Liver (tissue), 9 donors: ENCODE data around the gene FAM210A. TPM values are rescaled to one million over a fixed set of nuclear protein-coding genes. Genes with fewer than 3 reads are reported as not detected.
"Not testable (repeated sequence)": the region's sequence is repeated elsewhere in the genome, so short reads cannot be mapped to it uniquely, and the experiment has no call there.

Experiments used
- DNase-seq: peaks from one replicate; pipeline ENCODE4 v3.0.0-alpha.2; 2017; ENCODE audit warnings: low spot score
- H3K27ac ChIP-seq, 2 donors: one replicate each; pipeline ENCODE4 v1.7.0; 2013; ENCODE audit warnings: inconsistent platforms in 2 of 2, low read length in 2 of 2, control low read depth in 1 of 2, low read depth in 1 of 2, mild to moderate bottlenecking in 1 of 2
- H3K27me3 ChIP-seq, 4 donors: one replicate each; pipeline versions ENCODE4 v1.6.1 to v1.7.0; 2013; ENCODE audit warnings: low read length in 3 of 4, inconsistent platforms in 1 of 4, mild to moderate bottlenecking in 1 of 4, moderate library complexity in 1 of 4; ENCODE audit not compliant: control insufficient read depth in 4 of 4, insufficient read depth in 4 of 4
- H3K36me3 ChIP-seq, 4 donors: one replicate each; pipeline versions ENCODE4 v1.6.1 to v1.7.0; 2013; ENCODE audit warnings: low read length in 3 of 4, mild to moderate bottlenecking in 3 of 4, low read depth in 1 of 4, moderate library complexity in 1 of 4; ENCODE audit not compliant: control insufficient read depth in 4 of 4, insufficient read depth in 3 of 4
- H3K4me1 ChIP-seq, 4 donors: one replicate each; pipeline versions ENCODE4 v1.6.1 to v1.7.0; 2013; ENCODE audit warnings: low read length in 3 of 4, mild to moderate bottlenecking in 3 of 4, moderate library complexity in 1 of 4; ENCODE audit not compliant: control insufficient read depth in 4 of 4, insufficient read depth in 4 of 4
- H3K4me3 ChIP-seq, 3 donors: one replicate each; pipeline versions ENCODE4 v1.6.1 to v1.7.0; 2013; ENCODE audit warnings: low read length in 3 of 3, control low read depth in 1 of 3, low read depth in 1 of 3, mild to moderate bottlenecking in 1 of 3
- H3K9ac ChIP-seq, 2 donors: one replicate each; pipeline ENCODE4 v1.7.0; 2013; ENCODE audit warnings: low read length in 2 of 2, mild to moderate bottlenecking in 2 of 2, moderate library complexity in 2 of 2, control low read depth in 1 of 2, low read depth in 1 of 2
- H3K9me3 ChIP-seq, 4 donors: one replicate each; pipeline versions ENCODE4 v1.6.1 to v1.7.0; 2013; ENCODE audit warnings: low read length in 3 of 4; ENCODE audit not compliant: control insufficient read depth in 4 of 4
- ATF3 ChIP-seq: IDR thresholded peaks from 2 replicates; pipeline ENCODE4 v1.6.1; 2016; ENCODE audit warnings: antibody characterized with exemption
- CTCF ChIP-seq: fragments of 150-350 bp; IDR thresholded peaks from 2 replicates; pipeline ENCODE4 v1.5.1; 2017; ENCODE audit warnings: improper control_type of control experiment, low read depth, low read length; ENCODE audit not compliant: missing input control
- EGR1 ChIP-seq, 2 donors: IDR thresholded peaks; 2 replicates each; pipeline ENCODE4 v1.6.1; 2016 to 2018; ENCODE audit warnings: antibody characterized with exemption in 2 of 2, low read depth in 2 of 2
- FOXA1 ChIP-seq: IDR thresholded peaks from 2 replicates; pipeline ENCODE4 v1.6.1; 2016; ENCODE audit warnings: antibody characterized with exemption
- FOXA2 ChIP-seq: IDR thresholded peaks from 2 replicates; pipeline ENCODE4 v1.6.1; 2016; ENCODE audit warnings: antibody characterized with exemption
- GABPA ChIP-seq, 2 donors: IDR thresholded peaks in 1 of 2; conservative IDR thresholded peaks in 1 of 2; 2 replicates each; pipeline ENCODE4 v1.6.1; 2016; ENCODE audit warnings: antibody characterized with exemption in 2 of 2, mild to moderate bottlenecking in 1 of 2, moderate library complexity in 1 of 2
- HNF4A ChIP-seq, 2 donors: conservative IDR thresholded peaks; 2 replicates each; pipeline ENCODE4 v1.6.1; 2016; ENCODE audit warnings: antibody characterized with exemption in 2 of 2, mild to moderate bottlenecking in 2 of 2
- HNF4G ChIP-seq: IDR thresholded peaks from 2 replicates; pipeline ENCODE4 v1.6.1; 2016; ENCODE audit warnings: antibody characterized with exemption
- JUND ChIP-seq, 2 donors: IDR thresholded peaks; 2 replicates each; pipeline ENCODE4 v1.6.1; 2016; ENCODE audit warnings: antibody characterized with exemption in 2 of 2
- MAX ChIP-seq: IDR thresholded peaks from 2 replicates; pipeline ENCODE4 v1.6.1; 2016; ENCODE audit warnings: antibody characterized with exemption
- RAD21 ChIP-seq, 2 donors: IDR thresholded peaks; 2 replicates each; pipeline ENCODE4 v1.6.1; 2016; ENCODE audit warnings: antibody characterized with exemption in 2 of 2, mild to moderate bottlenecking in 2 of 2
- REST ChIP-seq: IDR thresholded peaks from 2 replicates; pipeline ENCODE4 v1.6.1; 2016; ENCODE audit warnings: antibody characterized with exemption, mild to moderate bottlenecking
- RXRA ChIP-seq, 2 donors: IDR thresholded peaks; 2 replicates each; pipeline ENCODE4 v1.6.1; 2017 to 2018; ENCODE audit warnings: antibody characterized with exemption in 2 of 2, mild to moderate bottlenecking in 1 of 2
- SP1 ChIP-seq: IDR thresholded peaks from 2 replicates; pipeline ENCODE4 v1.6.1; 2018; ENCODE audit warnings: antibody characterized with exemption, mild to moderate bottlenecking
- TAF1 ChIP-seq: conservative IDR thresholded peaks from 2 replicates; pipeline ENCODE4 v1.6.1; 2016; ENCODE audit warnings: antibody characterized with exemption, mild to moderate bottlenecking
- YY1 ChIP-seq: IDR thresholded peaks from 2 replicates; pipeline ENCODE4 v1.6.1; 2016; ENCODE audit warnings: antibody characterized with exemption, mild to moderate bottlenecking
- ZBTB33 ChIP-seq: IDR thresholded peaks from 2 replicates; pipeline ENCODE4 v1.6.1; 2016; ENCODE audit warnings: antibody characterized with exemption
- WGBS: extraction: QIAGEN DNeasy Blood & Tissue Kit; methylation state at CpG from one replicate; pipeline ENCODE4 v1.1.7; 2013; 5-methylcytosine and 5-hydroxymethylcytosine counted together
- polyA plus RNA-seq, 2 donors: library from polyadenylated mRNA; stranded (reverse) in 1 of 2; unstranded in 1 of 2; fragments of 200-250 nt in 1 of 2; fragments of >200 nt in 1 of 2; fragmentation: Nextera tagmentation in 1 of 2; extraction: Ambion mirVana in 1 of 2; gene quantifications; one replicate each; pipeline versions ENCODE4 v1.2.1 to v1.2.3, GENCODE V29; 2013 to 2015
- total RNA-seq, 2 donors: library from RNA; depleted of rRNA; stranded (reverse); fragments of >200 nt; gene quantifications; one replicate each; pipeline ENCODE4 v1.2.3, GENCODE V29; 2014
- donor health status: healthy.
- donor health status: healthy.
- donor health status: healthy.
- donor health status: healthy.
- donor health status: healthy.

FAM210A gene
- total and polyA plus RNA-seq, 4 donors: 10.5 to 18.3 (median 12.5) TPM

- H3K27me3 ChIP-seq: no peaks in the 10 kb centered on the region
- H3K4me1 ChIP-seq: peaks cover 4 to 17% (median 10%) of the 10 kb centered on the region in 4 donors
- DNase-seq: no peak
- no peaks in the 10 kb centered on the region for H3K9me3 ChIP-seq
- TF ChIP-seq JUND (IDR thresholded peaks at IDR 0.05): no peak
- TF ChIP-seq FOXA2: no peak
- peak; percentile 83 for TF ChIP-seq SP1
- peak; percentile 53 for TF ChIP-seq ZBTB33
- TF ChIP-seq REST: peak; percentile 48
- TF ChIP-seq RXRA (IDR thresholded peaks at IDR 0.05): peak; percentile 91 to 96
- no peak for TF ChIP-seq FOXA1
- TF ChIP-seq GABPA (IDR thresholded peaks at IDR 0.05 in 1 of 2, conservative IDR thresholded peaks at IDR 0.05 in 1 of 2): peak in 1 of 2 donors; percentile 44
- no peak for TF ChIP-seq ATF3
- no peak for TF ChIP-seq TAF1
- peak; percentile 33 for TF ChIP-seq MAX
- TF ChIP-seq EGR1 (IDR thresholded peaks at IDR 0.05; ENCODE audit: low read depth in 2 of 2): no peak
- peak; percentile 22 for TF ChIP-seq YY1
- TF ChIP-seq CTCF: no peak
- peak; percentile 58 to 61 for TF ChIP-seq HNF4A (conservative IDR thresholded peaks at IDR 0.05)
- no peak for TF ChIP-seq HNF4G
- TF ChIP-seq RAD21 (IDR thresholded peaks at IDR 0.05): no peak
- WGBS: 46% methylated on average over 2 of the region's 2 CpGs
- no peak overlapping the region for H3K9ac ChIP-seq
- peak overlapping the region in 1 of 2 donors; percentile 39 for H3K27ac ChIP-seq
- H3K4me3 ChIP-seq: no peak overlapping the region
- H3K36me3 ChIP-seq: peaks cover 8 to 16% (median 13%) of the 10 kb centered on the region in 4 donors
Measured at GRCh38 chr18:13756261-13756660, 29.9 kb upstream of the FAM210A start.

- 99% methylated on average over 3 of the region's 3 CpGs for WGBS
- H3K36me3 ChIP-seq: peaks cover 13 to 36% (median 27%) of the 10 kb centered on the region in 4 donors
- H3K9me3 ChIP-seq, DNase-seq, H3K27me3 ChIP-seq, H3K9ac ChIP-seq, H3K27ac ChIP-seq, H3K4me3 ChIP-seq: not testable (repeated sequence)
- H3K4me1 ChIP-seq: peaks cover 4 to 14% (median 10%) of the 10 kb centered on the region in 4 donors
Measured at GRCh38 chr18:13751599-13751998, 25.2 kb upstream of the FAM210A start.
